Epithelial cell of proximal tubule (primary cell): Measurements from ENCODE around the gene MRPL14. TPM values are rescaled to one million over a fixed set of nuclear protein-coding genes. Genes with fewer than 3 reads are reported as not detected.

Experiments used
- DNase-seq: peaks from one replicate; pipeline ENCODE4 v3.0.0-alpha.2; 2011; ENCODE audit warnings: low read depth
- H3K4me3 ChIP-seq: 2 replicates; pipeline ENCODE4 v1.5.1; 2011; ENCODE audit warnings: low read depth, mild to moderate bottlenecking, low read length
- CTCF ChIP-seq: conservative IDR thresholded peaks from 2 replicates; pipeline ENCODE4 v1.5.1; 2012; ENCODE audit warnings: low read depth, mild to moderate bottlenecking, low read length
- total RNA-seq: library from RNA; depleted of rRNA; stranded (reverse); fragments of >200 nt; gene quantifications from 2 replicates; pipeline ENCODE4 v1.2.3, GENCODE V29; 2015

MRPL14 gene
- total RNA-seq, 1 donor from 2014 or later = 95.5 TPM

- no peak for DNase-seq
- TF ChIP-seq CTCF = no peak
- no peak overlapping the region for H3K4me3 ChIP-seq
Observed at GRCh38 chr6:44079672-44080071, 47.6 kb downstream of the MRPL14 start.

- DNase-seq = no peak
- TF ChIP-seq CTCF = peak; percentile 92
- no peak overlapping the region for H3K4me3 ChIP-seq
Observed at GRCh38 chr6:44078827-44079671, 48.2 kb downstream of the MRPL14 start.

GRCh38 chr6:44078219-44078826, 48.9 kb downstream of the MRPL14 start:
- TF ChIP-seq CTCF = no peak
- H3K4me3 ChIP-seq = no peak overlapping the region
- DNase-seq = no peak

- H3K4me3 ChIP-seq = no peak overlapping the region
- no peak for DNase-seq
- TF ChIP-seq CTCF = no peak
Observed at GRCh38 chr6:44077214-44077946, 49.9 kb downstream of the MRPL14 start.

- TF ChIP-seq CTCF = no peak
- H3K4me3 ChIP-seq = no peak overlapping the region
- DNase-seq = no peak
Observed at GRCh38 chr6:44076356-44077213, 50.7 kb downstream of the MRPL14 start.

GRCh38 chr6:44075647-44076355, 51.5 kb downstream of the MRPL14 start:
- TF ChIP-seq CTCF = no peak
- no peak overlapping the region for H3K4me3 ChIP-seq
- DNase-seq = no peak
